ENCODE measurements around the gene RAP1A.

DNA sequence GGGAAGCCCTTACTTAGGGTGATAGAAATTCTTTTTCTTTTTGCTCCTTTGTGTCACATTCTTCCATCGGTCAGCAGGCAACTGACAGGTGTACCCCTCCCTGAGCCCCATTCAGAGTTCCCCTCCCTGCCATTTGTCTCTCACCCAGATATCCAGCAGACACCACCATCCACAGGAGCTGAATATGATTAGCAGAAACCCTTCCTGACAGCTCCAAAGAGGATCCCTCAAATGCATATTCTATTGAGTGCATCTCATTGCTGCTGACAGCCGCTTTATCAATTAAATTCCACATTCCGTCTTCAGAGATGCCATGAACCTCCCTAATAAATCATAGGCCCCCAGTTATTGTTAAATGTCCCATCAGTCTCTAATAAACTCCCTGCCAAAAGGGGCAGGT, 130.0 kb downstream of the RAP1A start:
- TF ChIP-seq POLR2A (IDR thresholded peaks at IDR 0.05) (no peak), POLR2AphosphoS5 (IDR thresholded peaks at IDR 0.05) (no peak)
- TF ChIP-seq, protein P1, sequence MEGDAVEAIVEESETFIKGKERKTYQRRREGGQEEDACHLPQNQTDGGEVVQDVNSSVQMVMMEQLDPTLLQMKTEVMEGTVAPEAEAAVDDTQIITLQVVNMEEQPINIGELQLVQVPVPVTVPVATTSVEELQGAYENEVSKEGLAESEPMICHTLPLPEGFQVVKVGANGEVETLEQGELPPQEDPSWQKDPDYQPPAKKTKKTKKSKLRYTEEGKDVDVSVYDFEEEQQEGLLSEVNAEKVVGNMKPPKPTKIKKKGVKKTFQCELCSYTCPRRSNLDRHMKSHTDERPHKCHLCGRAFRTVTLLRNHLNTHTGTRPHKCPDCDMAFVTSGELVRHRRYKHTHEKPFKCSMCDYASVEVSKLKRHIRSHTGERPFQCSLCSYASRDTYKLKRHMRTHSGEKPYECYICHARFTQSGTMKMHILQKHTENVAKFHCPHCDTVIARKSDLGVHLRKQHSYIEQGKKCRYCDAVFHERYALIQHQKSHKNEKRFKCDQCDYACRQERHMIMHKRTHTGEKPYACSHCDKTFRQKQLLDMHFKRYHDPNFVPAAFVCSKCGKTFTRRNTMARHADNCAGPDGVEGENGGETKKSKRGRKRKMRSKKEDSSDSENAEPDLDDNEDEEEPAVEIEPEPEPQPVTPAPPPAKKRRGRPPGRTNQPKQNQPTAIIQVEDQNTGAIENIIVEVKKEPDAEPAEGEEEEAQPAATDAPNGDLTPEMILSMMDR (IDR thresholded peaks at IDR 0.05 in 8 of 11, conservative IDR thresholded peaks at IDR 0.05 in 3 of 11): no peak

Data from spleen (tissue), 7 donors.